NCI-H2081 (cell line): ENCODE results near the gene THAP11.
A peak's percentile ranks its signal among the peaks of the same experiment; 100 is the strongest.
"Not testable (repeated sequence)": the region's sequence is repeated elsewhere in the genome, so short reads cannot be mapped to it uniquely, and the experiment has no call there.

Source experiments
- DNase-seq, 2 experiments: peaks; one replicate each; lab custom pipeline; 2025; lab: John Stamatoyannopoulos, UW

The THAP11 gene

DNA sequence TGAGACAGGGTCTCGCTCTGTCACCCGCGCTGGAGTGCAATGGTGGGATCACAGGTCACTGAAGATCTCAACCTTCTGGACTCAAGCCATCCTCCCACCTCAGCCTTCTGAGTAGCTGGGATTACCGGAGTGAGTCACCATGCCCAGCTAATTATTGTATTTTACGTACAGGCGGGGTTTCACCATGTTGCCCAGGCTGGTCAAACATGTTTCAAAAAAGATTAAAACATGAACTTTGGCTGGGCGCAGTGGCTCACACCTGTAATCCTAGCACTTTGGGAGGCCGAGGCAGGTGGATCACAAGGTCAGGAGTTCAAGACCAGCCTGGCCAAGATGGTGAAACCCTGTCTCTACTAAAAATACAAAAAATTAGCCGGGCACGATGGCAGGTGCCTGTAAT is 4.9 kb upstream of the THAP11 start:
- DNase-seq = not testable (repeated sequence)

DNA sequence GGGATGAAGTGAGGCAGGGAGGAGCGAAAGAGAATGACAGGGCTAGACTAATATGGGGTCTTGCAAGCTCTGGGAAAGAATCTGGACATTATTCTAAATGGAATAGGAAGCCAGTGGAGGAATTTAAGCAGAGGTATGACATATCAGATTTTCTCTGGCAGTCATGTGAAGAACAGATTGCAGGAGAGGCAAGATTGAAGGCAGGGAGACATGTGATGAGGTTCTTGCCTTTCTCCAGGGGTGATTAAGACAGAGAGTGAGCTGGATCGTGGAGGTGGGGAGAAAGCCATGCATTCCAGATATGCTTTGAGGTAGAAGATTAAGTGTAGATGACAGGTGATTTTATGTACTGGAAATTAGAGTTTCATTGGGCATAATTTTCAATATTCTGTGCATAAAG is 4.3 kb upstream of the THAP11 start:
- no peak for DNase-seq

DNA sequence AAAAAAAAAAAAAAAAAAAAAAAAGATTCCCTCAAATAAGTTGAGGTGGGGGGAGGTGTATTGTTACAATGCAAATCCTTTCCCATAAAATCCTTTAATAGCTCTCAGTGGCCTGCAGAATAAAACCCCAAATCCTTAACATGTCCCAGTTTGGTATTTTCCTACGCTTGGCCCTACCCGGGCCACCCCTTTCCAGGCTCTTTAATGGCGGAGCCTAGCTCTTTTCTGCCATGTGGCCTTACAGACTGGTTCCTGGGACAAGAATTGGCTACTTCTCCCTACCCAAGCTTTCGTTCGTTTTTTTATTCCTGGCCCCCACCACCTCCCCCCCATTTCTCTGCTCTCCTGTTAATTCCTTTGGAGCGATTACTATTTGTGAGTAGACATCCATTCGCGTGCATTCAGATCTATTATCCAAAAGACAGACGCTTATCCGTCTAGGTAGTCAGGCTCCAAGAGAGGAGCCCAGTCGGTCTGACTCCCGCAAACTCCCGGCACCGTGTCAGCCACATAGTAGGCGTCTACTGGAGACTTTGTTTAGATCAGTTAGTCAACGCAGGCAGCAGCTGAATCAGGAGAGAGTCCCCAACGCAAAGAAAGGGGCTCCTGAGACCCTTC is 813 bp upstream of the THAP11 start:
- DNase-seq = no peak

DNA sequence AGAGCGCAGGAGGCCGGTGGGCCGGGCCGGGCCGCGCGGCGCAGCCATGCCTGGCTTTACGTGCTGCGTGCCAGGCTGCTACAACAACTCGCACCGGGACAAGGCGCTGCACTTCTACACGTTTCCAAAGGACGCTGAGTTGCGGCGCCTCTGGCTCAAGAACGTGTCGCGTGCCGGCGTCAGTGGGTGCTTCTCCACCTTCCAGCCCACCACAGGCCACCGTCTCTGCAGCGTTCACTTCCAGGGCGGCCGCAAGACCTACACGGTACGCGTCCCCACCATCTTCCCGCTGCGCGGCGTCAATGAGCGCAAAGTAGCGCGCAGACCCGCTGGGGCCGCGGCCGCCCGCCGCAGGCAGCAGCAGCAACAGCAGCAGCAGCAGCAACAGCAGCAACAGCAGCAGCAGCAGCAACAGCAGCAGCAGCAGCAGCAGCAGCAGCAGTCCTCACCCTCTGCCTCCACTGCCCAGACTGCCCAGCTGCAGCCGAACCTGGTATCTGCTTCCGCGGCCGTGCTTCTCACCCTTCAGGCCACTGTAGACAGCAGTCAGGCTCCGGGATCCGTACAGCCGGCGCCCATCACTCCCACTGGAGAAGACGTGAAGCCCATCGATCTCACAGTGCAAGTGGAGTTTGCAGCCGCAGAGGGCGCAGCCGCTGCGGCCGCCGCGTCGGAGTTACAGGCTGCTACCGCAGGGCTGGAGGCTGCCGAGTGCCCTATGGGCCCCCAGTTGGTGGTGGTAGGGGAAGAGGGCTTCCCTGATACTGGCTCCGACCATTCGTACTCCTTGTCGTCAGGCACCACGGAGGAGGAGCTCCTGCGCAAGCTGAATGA is 606 bp downstream of the THAP11 start:
- DNase-seq = peak in 1 of 2 experiments; percentile 62

DNA sequence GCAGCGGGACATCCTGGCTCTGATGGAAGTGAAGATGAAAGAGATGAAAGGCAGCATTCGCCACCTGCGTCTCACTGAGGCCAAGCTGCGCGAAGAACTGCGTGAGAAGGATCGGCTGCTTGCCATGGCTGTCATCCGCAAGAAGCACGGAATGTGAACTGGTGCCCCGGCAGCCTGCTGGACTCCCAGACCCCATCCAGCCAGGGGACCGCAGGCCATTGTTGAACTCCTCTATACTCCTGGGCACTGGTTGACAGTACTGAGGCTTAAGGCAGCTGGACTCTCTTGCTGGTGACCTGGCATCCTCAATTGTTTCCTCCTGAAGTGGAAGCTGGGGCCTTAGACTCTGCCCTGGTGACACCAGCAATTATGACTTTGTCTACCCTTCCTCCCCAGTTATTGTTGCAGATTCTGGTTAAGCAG is 1.2 kb downstream of the THAP11 start:
- DNase-seq = no peak

DNA sequence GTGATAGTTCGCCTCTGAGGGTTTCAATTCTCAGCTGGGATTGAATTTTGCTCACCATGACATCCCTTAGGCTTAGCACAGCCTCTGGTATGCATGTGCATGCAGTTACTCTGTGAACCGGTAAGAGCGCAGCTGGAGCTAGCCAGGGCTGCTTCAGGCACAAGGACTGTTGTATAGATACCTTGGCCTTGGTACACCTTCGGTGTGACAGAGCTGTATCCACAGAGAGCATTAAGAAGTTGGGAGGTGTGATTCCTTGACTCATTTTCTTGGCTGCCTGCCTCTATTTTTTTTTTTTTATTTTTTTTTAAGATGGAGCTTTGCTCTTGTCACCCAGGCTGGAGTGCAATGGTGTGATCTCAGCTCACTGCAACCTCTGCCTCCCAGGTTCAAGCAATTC is 2.4 kb downstream of the THAP11 start:
- DNase-seq = no peak

DNA sequence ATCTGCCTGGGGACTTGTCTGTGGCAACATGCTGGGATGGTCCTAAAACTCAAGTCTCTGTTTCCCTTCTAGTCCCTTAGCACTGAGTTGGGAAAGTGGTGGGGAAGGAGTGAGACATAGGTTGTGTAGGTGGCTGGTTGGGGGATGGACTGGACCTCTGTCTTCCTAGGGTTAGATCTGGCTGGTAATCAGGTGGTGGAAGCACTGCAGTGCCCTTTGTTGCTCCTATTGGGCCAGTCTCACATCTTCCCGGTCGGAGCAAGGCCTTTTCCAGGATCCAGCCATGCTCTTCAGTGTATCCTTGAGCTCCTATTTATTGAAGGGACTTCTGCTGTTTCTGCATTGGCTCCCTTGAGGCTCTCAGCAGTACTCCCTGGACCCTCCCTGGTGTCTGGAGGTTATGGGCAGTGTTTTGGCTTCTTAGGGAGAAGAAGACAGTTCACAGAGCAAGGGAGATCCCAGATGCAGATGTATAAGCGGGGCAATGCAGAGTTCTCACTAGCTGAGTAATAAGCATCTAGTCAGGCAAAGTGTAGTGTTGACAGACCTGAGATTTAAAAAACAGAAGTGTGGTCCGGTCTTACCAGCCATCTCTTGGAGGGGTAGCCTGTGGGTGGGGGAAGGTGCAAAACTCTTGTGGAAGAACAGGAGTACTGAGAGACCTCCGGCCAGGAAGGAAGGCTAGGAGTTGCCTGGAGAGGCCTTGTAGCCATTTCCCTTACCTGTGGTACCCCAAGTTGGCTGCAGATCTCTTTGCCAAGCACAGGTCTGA is 3.4 kb downstream of the THAP11 start:
- no peak for DNase-seq

DNA sequence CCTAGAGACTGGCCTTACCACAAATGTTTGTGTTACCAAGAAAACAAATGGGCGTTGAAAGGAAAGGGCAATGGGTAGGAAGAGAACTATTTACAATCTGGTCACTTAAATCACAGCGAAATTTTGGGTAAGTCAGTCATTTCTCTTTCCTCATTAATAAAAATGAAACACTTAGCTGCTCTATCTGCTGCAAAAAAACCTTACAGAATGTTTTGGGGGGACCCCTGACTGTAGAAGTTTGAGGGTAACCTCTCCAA is 3.9 kb downstream of the THAP11 start:
- no peak for DNase-seq

DNA sequence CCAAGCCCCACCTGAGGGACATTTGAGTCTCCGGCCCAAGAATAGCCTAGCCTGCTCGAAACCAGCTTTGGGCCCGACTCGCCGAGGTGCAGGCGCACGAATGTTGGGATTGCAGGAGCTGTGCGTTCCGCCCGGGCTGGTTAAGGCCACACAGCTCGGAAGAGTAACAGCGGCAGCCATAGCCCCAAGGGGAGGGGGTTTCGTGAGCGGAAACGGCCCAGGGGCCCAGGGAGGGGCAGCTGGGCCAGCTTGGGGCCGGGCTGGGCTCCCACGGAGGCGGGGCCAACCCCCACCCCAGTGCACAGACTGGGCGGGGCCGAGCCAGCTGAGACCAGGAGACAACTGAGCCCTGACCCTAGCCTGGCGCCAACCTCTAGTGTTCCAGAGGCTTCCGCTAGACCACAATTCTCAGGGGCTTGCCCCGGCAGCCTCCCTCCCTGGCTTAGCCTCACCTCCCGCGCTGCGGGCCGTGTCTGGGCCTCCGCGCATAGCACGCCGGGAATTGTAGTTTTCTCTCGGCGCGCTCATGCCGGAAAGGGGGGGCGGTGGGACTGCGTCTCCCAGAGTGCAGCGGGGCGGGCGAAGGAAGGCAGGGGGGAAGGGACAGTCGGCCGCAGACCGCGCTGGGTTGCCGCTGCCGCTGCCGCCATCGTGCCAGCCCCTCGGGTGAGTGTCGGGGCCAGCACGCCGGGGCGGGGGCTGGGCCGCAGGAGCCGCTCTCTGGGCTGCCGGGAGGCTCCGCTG is 4.4 kb downstream of the THAP11 start, which contains the start of gene NUTF2:
Gene NUTF2, plus strand, starts transcription at position 614 of the 744 bp plus-strand sequence. CDS start 18,198 bp downstream, outside the sequence.
- DNase-seq = peak; percentile 91 to 95

DNA sequence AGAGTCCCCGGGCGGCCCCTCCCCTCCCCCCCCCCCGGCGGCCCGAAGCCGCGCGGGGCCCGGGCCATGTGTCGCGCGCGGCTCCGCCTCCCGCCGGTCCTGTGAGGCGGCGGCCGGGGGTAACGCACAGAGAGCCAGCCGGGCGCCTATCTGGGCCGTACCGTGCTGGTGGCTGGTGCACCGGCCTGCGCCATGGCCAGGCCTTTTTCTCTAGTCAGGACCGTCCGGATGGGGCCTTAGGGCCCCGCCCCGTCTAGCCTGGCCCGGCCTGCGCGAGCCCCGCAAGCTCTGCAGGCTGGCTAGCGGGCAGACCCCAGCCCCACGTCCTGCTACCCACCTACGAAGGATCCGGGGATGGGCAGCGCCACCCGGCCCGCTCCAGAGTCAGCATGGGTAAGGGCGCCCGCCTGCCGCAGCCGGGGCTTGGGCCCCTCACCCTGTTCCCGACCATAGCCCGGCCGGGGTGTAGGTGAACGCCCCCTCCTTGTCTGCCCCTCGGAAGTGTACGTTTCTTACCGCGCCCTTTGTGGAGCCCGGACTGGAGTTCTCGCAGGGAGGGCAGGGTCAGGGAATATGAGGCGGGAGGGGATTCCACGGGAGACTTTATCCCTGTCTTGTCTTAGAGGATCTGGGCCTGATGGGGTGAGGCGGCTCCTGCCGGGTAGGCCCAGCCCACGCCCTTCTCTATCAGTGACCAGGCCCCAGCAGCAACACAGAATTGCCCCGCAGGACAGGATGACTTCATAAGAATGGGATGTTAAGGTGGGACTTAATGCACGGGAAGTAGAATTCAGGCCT is 5.1 kb downstream of the THAP11 start, which contains the start of gene CENPT:
Gene CENPT, minus strand, starts transcription at position 630 of the 798 bp plus-strand sequence. CDS start 13,834 bp downstream, outside the sequence.
- DNase-seq = peak in 1 of 2 experiments; percentile 45

DNA sequence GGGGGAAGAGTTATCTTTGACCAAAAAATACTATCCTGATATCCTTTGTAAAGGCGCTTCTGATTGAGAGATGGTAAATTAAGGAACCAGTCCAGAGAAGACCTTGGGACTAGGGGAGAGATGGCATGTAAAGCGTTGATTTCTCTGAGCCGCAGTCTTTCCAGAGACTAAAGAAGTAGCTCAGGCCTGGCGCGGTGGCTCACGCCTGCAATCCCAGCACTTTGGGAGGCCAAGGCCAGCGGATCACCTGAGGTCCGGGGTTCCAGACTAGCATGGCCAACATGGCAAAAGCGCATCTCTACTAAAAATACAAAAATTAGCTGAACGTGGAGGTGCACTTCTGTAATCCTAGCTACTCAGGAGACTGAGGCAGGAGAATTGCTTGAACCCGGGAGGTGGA is 6.0 kb downstream of the THAP11 start:
- DNase-seq = no peak

DNA sequence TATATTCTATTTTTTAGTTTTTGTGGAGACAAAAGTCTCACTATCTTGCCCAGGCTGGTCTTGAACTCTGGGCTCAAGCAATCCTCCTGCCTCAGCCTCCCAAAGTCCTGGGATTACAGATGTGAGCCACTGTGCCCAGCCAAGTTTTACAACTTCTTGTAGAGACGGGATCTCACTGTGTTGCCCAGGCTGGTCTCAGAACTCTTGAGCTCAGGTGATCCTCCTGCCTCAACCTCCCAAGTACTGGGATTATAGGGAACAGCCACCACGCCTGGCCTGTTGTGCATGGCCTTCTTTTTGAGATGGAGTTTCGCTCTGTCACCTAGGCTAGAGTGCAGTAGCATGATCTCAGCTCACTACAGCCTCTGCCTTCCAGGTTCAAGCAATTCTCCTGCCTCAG is 11.6 kb downstream of the THAP11 start:
- DNase-seq = no peak

DNA sequence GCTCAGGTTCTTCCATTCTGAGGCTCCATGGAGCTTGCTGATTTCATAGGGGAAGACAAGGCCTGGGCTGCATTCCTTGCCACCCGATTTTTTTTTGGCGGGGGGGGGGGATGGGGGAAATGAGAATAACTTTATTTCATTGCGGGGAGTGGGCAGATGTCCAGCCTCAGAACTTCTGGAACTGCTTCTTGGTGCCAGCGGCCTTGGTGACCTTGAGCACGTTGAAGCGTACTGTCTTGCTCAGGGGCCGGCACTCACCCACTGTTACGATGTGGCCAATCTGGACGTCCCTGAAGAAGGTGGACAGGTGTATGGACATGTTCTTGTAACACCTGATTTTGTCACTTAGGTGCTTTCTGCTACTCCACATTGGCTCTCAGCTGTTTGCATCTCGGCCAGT is 13.7 kb downstream of the THAP11 start:
- no peak for DNase-seq

DNA sequence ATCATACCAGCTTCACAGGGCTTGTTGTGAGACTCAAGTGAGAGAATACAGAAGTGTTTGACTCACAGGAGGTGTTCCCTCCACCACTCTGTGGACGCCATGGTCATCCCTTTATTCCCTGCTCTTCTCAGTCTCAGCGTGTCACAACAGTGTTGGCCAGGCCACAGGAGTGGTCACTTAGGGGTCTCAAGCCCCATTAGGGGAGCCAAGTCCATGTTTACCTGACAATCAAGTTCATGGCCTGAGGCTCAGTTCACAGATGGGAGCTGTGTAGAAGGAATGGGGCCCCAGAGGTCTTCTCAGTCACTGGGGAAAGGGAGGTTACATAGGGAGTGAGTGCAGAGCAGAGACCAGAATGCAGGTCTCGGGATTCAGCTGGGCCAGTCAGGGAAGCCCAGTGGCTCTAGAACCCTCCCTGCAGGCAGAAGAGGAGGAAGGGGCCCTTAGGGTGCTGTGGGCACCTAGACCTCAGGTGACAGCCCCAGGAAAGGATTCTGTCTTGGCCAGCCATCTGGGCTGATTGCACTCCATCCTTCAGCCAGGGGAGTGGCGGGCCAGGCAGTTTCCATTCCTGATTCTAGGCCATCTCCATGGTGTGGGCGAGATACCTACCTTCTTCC is 14.9 kb downstream of the THAP11 start:
- DNase-seq = no peak

DNA sequence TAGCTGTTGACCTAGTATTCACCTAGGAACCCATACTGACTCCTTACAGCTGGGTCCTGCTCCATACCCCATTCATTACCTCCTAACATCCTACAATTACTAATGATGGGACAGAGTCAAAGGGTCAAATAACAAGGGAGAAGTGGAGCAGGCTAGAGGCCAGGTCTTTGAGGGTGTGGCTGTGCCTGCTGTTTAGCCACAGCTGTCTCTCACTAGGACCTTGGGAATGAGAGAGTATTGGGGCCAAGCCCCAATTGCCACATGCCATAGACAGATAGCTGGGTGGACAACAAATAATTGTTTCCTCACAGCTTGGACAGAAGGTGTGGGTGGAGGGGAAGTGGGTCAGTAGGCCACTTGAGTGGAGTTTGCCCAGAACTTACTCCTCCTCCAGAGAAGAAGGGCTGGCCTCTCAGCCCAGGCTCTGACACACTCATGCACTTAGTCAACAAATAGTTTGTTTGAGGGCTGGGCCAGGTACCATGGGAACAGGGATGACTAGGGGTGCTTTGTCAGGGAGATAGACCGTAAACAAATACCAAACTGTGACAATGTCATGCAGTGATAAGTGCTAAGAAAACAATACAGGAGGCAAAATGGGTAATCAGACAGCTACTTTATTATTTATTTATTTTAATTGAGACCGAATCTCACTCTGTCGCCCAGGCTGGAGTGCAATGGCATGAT is 15.6 kb downstream of the THAP11 start:
- peak; percentile 60 to 81 for DNase-seq

DNA sequence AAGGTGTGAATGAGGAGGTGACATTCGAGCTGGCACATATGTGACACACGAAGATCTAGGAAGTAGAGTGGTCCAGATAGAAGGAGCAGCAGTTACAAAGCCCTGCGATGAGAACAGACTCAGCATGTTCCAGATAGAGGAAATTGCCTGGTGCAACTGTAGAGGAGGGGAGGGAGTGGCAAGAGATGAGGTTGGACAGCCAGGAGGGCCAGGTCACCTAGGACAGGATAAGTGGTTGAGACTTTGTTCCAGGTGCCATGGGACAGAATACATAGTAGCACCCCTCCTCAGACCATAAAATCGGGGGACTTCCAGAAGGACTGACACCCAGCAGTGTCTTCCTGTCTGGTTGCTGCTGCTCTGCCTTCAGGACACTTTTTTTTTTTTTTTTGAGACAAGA is 16.4 kb downstream of the THAP11 start:
- no peak for DNase-seq

DNA sequence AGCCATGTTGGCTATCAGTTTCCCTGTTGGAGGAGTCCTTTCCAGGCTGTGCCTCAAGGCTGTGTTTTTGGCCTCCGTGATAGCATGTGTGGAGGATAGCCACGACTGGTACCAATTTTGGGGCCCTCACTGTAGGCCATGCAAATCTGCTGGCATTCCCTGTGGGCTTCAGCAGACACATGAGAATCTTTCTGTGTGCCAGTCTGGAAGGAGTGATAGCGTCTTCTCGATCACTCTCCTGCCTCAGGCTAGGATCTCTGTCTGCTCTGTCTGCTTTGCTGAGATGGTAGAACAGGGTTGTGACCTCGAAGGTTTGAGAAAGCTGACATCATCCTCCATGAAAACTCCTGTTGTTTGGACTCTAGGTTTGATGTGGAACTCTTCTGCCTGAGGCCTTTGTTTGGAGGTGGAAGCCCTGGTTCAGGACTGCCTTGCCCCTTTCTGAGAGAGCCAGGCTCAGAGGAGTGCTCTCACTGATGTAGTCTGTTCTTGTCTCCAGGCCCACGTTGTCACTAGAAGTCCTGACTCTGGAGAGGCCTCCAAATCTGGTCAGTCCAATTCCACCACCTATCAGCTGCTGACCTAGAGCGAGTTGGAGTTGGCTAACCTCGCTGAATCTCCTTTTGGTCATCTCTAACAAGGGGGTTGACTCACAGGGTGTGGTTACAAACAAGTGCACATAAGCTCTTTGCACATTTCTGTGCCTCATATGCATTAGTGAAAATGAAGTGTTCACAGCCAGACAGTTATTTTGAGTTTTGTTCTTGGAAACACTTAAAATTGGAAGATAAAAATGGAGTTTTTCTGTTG is 18.7 kb downstream of the THAP11 start:
- DNase-seq = no peak

DNA sequence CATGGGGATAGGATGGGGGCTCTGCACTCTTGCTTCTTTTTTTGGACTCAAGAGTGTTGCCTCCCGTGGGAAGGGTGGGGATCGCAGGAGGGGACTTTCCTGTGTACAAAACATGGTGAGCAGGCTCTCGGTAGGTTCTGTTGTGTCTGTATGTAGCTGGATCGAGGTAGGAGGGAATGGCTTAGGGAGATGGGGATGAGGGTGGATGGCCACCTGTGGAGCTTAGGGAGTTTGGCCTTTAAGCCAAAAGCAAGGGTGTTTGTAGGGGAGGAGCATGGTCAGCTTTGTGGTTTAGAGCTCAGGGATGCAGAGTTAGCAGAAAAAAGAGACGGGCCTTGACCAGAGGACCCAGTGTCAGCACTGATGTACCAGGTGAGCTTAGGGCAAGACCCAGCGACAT is 19.8 kb downstream of the THAP11 start:
- no peak for DNase-seq
